Measurements from ENCODE around the gene IPCEF1.

IPCEF1 gene

DNA sequence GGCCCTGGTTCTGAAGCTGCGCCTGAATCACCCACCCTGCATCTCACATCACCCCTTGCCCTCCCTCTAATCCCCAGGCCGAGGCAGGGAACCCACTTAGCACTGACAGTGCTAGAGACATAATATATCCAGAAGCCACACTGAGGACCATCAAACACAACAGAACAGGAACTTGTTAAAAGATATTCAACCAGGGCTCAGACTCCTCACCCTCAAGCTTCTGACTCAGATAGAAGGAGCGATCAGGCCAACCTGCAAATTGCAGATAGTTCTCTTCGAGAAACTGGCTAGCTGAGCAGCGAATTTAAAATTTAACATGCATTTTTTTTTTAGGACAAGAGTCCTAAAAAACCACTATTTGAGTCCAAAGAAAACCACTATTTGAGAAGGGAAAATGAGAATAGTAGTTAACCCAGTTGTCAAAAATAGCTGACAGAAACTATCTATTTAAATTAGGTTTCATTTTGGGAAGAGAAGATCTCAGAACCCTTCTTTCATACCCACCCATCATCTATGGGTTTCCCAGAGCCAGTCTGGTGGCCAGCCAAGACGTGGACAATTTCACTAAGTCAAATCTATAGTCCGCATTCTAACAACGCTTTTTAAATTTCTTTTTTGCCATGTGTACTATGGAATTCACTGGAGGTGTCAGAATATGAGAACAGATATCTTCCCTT is 222.0 kb downstream of the IPCEF1 start:
- DNase-seq (ENCODE audit: extremely low read depth, insufficient read length) = no peak

DNA sequence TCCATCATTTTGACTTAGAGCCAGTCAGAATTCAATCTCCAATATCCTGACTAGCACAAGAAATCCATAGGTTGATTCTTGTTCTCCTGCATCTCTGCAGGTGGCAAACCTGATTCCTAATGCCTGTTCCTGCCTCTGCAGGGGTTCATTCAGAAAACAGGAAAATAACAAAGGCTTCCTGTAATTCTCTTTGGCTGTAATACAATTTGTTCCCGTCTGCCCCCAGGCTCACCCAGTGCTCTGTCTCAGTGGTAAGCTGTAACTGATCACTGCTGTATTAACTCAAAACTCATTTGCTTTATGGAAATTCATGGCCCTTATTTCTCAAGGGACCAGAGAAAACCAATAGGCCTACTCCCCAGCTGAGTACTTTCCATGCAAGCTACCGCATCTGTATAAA is 228.9 kb downstream of the IPCEF1 start:
- H3K4me3 ChIP-seq (replicated peaks; ENCODE audit: low read depth, low read length) = no peak overlapping the region
- H3K36me3 ChIP-seq (ENCODE audit: control insufficient read depth, insufficient read depth, low read length) = no peaks in the 10 kb centered on the region
- H3K27me3 ChIP-seq (replicated peaks; ENCODE audit: control insufficient read depth, insufficient read depth, low read length) = no peaks in the 10 kb centered on the region
- no peak for DNase-seq (ENCODE audit: extremely low read depth, insufficient read length)
- TF ChIP-seq, protein P1, sequence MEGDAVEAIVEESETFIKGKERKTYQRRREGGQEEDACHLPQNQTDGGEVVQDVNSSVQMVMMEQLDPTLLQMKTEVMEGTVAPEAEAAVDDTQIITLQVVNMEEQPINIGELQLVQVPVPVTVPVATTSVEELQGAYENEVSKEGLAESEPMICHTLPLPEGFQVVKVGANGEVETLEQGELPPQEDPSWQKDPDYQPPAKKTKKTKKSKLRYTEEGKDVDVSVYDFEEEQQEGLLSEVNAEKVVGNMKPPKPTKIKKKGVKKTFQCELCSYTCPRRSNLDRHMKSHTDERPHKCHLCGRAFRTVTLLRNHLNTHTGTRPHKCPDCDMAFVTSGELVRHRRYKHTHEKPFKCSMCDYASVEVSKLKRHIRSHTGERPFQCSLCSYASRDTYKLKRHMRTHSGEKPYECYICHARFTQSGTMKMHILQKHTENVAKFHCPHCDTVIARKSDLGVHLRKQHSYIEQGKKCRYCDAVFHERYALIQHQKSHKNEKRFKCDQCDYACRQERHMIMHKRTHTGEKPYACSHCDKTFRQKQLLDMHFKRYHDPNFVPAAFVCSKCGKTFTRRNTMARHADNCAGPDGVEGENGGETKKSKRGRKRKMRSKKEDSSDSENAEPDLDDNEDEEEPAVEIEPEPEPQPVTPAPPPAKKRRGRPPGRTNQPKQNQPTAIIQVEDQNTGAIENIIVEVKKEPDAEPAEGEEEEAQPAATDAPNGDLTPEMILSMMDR (IDR thresholded peaks at IDR 0.05; ENCODE audit: insufficient read depth, low read length, poor library complexity, severe bottlenecking) = no peak

More for the DNA sequence above, 222.0 kb downstream of the IPCEF1 start:
- Histone ChIP-seq H3K4me3 (replicated peaks; ENCODE audit: low read depth, low read length) (no peak overlapping the region), H3K36me3 (ENCODE audit: control insufficient read depth, insufficient read depth, low read length) (no peaks in the 10 kb centered on the region), H3K27me3 (replicated peaks; ENCODE audit: control insufficient read depth, insufficient read depth, low read length) (no peaks in the 10 kb centered on the region)
- TF ChIP-seq, protein P1 (IDR thresholded peaks at IDR 0.05; ENCODE audit: insufficient read depth, low read length, poor library complexity, severe bottlenecking) = no peak

DNA sequence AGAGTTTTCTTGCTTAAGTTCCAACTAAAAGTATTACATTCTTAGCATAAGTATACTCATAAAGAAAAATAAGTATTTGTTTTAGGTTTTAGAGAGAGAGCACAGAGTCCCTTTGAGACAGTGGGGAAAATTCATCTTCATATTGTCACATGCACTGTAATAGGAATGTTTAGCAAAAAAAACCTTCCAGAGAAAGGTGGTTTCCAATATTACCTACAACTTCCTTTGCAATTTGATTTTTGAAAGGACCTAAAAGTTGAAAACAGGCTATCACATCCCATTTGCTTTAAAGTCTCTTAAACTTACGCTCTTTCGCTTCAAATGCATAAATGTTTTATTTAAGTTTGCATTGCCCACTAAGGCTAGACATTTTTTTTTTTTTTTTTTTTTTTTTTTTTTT is 231.2 kb downstream of the IPCEF1 start:
- TF ChIP-seq, protein P1 (IDR thresholded peaks at IDR 0.05; ENCODE audit: insufficient read depth, low read length, poor library complexity, severe bottlenecking) = no peak
- DNase-seq (ENCODE audit: extremely low read depth, insufficient read length) = no peak
- Histone ChIP-seq H3K4me3 (replicated peaks; ENCODE audit: low read depth, low read length) (no peak overlapping the region), H3K36me3 (ENCODE audit: control insufficient read depth, insufficient read depth, low read length) (no peaks in the 10 kb centered on the region), H3K27me3 (replicated peaks; ENCODE audit: control insufficient read depth, insufficient read depth, low read length) (no peaks in the 10 kb centered on the region)

DNA sequence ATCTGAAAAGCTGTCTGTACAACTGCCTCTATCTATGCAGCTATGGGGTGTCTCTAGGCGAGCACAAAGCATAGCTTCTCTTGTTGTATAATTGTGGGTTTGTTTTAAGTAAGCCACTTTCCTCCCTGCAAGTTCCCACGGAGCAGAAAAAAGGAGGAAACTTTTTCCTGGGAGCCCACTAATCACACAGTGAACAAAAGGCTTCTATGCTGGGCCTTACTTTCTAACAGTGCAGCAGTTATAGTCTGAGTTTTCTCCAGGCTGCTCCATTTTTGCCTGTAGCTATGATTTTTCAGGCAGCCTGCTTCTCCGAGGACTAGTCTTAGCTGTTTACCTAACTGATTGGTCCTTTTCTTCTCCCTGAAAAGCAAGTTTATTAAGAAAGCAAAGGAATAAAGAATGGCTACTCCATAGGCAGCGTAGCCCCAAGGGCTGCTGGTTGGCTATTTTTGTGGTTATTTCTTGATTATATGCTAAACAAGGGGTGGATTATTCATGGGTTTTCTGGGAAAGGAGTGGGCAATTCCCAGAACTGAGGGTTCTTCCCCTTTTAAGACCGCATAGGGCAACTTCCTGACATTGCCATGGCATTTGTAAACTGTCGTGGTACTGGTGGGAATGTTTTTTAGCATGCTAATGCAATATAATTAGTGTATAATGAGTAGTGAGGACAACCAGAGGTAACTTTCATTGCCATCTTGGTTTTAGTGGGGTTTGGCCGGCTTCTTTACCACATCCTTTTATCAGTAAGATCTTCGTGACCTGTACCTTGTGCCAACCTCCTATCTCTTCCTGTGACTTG is 233.2 kb downstream of the IPCEF1 start:
- Histone ChIP-seq H3K27me3 (replicated peaks; ENCODE audit: control insufficient read depth, insufficient read depth, low read length) (no peaks in the 10 kb centered on the region), H3K4me3 (replicated peaks; ENCODE audit: low read depth, low read length) (no peak overlapping the region), H3K36me3 (ENCODE audit: control insufficient read depth, insufficient read depth, low read length) (no peaks in the 10 kb centered on the region)
- DNase-seq (ENCODE audit: extremely low read depth, insufficient read length) = no peak
- TF ChIP-seq, protein P1 (IDR thresholded peaks at IDR 0.05; ENCODE audit: insufficient read depth, low read length, poor library complexity, severe bottlenecking) = no peak

DNA sequence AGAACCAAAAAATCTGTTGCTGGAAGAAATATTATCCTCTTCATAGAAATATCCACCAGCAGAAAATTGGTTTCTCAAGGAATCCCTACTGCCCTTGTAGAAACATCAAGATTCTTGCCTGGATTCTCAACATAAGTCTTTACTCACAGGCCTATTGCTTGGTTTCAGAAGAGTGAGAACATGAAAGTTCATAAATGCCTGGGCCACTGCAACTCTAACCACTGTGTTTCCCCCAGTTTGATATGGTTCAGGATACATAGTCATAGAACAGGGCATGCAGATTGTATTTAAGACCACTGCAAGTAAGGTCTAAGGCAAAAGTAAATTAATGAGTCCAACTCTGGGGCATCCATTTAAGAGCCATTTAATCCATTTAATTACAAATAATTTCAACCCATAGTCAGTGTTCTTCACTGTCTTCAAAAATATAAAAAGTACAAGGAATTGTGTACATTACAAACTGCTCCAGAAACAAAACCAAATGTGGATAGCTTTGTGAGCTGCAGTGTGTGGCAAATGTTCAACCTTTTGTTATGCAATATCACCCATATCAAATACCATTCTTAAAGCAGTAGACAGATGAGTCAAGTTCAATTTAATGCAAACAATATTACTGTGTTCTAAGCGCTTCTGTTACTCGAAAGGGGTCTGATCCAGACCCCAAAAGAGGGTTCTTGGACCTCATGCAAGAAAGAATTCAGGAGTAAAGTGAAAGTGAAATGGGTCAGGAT is 234.2 kb downstream of the IPCEF1 start:
- no peak for DNase-seq (ENCODE audit: extremely low read depth, insufficient read length)
- Histone ChIP-seq H3K36me3 (ENCODE audit: control insufficient read depth, insufficient read depth, low read length) (no peaks in the 10 kb centered on the region), H3K4me3 (replicated peaks; ENCODE audit: low read depth, low read length) (no peak overlapping the region), H3K27me3 (replicated peaks; ENCODE audit: control insufficient read depth, insufficient read depth, low read length) (no peaks in the 10 kb centered on the region)
- TF ChIP-seq, protein P1 (IDR thresholded peaks at IDR 0.05; ENCODE audit: insufficient read depth, low read length, poor library complexity, severe bottlenecking) = no peak

Data from GM06990 (cell line).